Mucosa of rectum (tissue), 2 donors: Measurements from ENCODE around the gene MTCL1.

Experiments used
- H3K27ac ChIP-seq, 2 donors: one replicate each; pipeline ENCODE4 v1.7.0; 2013; ENCODE audit warnings: inconsistent platforms in 2 of 2, low read depth in 2 of 2, low read length in 2 of 2
- H3K27me3 ChIP-seq, 2 donors: one replicate each; pipeline ENCODE4 v1.7.0; 2013; ENCODE audit warnings: low read length in 2 of 2; ENCODE audit not compliant: control insufficient read depth in 2 of 2, insufficient read depth in 2 of 2
- H3K36me3 ChIP-seq, 2 donors: one replicate each; pipeline ENCODE4 v1.7.0; 2013; ENCODE audit warnings: low read length in 2 of 2; ENCODE audit not compliant: control insufficient read depth in 2 of 2, insufficient read depth in 2 of 2
- H3K4me1 ChIP-seq, 2 donors: one replicate each; pipeline ENCODE4 v1.7.0; 2013; ENCODE audit warnings: low read length in 2 of 2, mild to moderate bottlenecking in 1 of 2; ENCODE audit not compliant: control insufficient read depth in 2 of 2, insufficient read depth in 2 of 2
- H3K4me3 ChIP-seq, 2 donors: one replicate each; pipeline ENCODE4 v1.7.0; 2013; ENCODE audit warnings: low read length in 2 of 2
- H3K9ac ChIP-seq, 2 donors: one replicate each; pipeline ENCODE4 v1.7.0; 2013; ENCODE audit warnings: low read length in 2 of 2, low read depth in 1 of 2, mild to moderate bottlenecking in 1 of 2
- H3K9me3 ChIP-seq, 2 donors: one replicate each; pipeline ENCODE4 v1.7.0; 2013; ENCODE audit warnings: low read length in 2 of 2; ENCODE audit not compliant: control insufficient read depth in 2 of 2
- donor health status: healthy.
- donor health status: Normal muscosa, but diverticular disease.

The MTCL1 gene

DNA sequence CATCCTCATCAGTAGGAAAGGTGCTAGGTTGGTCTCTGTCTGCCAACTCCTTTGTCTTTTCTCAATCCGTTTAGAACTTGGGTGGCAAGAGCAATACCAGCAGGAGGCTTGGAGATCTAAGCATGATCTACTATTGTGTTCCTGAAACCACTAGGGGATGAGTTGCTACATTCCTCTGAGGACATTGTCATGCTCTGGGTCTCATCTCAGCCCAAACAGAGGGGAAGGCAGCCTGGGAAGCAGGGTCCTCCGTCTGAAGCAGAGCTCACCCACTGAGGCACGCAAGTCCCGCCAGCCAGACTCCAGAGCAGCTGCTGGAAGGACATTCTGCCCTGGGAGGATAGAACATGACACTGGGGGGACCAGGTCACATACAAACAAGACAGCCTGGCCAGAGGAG is 162.9 kb downstream of the MTCL1 start:
- Histone ChIP-seq H3K36me3 (no peaks in the 10 kb centered on the region), H3K4me3 (no peak overlapping the region), H3K4me1 (no peaks in the 10 kb centered on the region), H3K9ac (no peak overlapping the region), H3K27ac (no peak overlapping the region), H3K9me3 (no peaks in the 10 kb centered on the region), H3K27me3 (no peaks in the 10 kb centered on the region)

- no peak overlapping the region for H3K4me3 ChIP-seq
- no peaks in the 10 kb centered on the region for H3K36me3 ChIP-seq
Observed at GRCh38 chr18:8868779-8869415, 163.5 kb downstream of the MTCL1 start.

DNA sequence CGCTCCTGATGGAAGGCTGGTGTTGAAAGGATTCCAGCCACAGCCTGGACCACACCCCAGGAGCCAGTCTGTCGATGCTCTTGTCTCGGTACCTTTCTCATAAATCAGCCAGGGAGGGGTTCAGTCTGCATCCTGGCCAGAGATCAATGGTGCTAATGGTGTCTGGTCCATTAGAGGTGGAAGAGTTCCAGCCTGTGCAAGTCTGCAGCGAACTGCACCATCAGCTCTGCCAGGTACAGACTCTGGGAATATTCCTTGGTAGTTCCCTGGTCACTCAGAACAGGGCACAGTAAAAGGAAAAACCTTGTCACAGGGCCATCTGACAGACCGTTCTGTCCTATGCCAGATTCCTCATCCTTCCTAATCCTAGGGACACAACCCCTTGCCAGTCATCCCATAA is 164.3 kb downstream of the MTCL1 start:
- Histone ChIP-seq H3K4me1 (no peaks in the 10 kb centered on the region), H3K27ac (no peak overlapping the region), H3K4me3 (no peak overlapping the region), H3K36me3 (no peaks in the 10 kb centered on the region), H3K9ac (no peak overlapping the region), H3K9me3 (no peaks in the 10 kb centered on the region), H3K27me3 (no peaks in the 10 kb centered on the region)

More at GRCh38 chr18:8868779-8869415, 163.5 kb downstream of the MTCL1 start:
- H3K4me1 ChIP-seq: no peaks in the 10 kb centered on the region
- H3K27ac ChIP-seq: no peak overlapping the region
- no peaks in the 10 kb centered on the region for H3K9me3 ChIP-seq
- no peak overlapping the region for H3K9ac ChIP-seq
- no peaks in the 10 kb centered on the region for H3K27me3 ChIP-seq

- H3K9ac ChIP-seq: no peak overlapping the region
- H3K27me3 ChIP-seq: no peaks in the 10 kb centered on the region
- H3K9me3 ChIP-seq: no peaks in the 10 kb centered on the region
- H3K36me3 ChIP-seq: no peaks in the 10 kb centered on the region
- no peak overlapping the region for H3K4me3 ChIP-seq
- no peak overlapping the region for H3K27ac ChIP-seq
- H3K4me1 ChIP-seq: no peaks in the 10 kb centered on the region
Observed at GRCh38 chr18:8870528-8870927, 165.2 kb downstream of the MTCL1 start.

- H3K36me3 ChIP-seq: no peaks in the 10 kb centered on the region
- no peaks in the 10 kb centered on the region for H3K4me1 ChIP-seq
- H3K4me3 ChIP-seq: no peak overlapping the region
- H3K27me3 ChIP-seq: no peaks in the 10 kb centered on the region
- H3K9me3 ChIP-seq: no peaks in the 10 kb centered on the region
- H3K9ac ChIP-seq: no peak overlapping the region
- H3K27ac ChIP-seq: no peak overlapping the region
Observed at GRCh38 chr18:8871489-8871888, 166.1 kb downstream of the MTCL1 start.

DNA sequence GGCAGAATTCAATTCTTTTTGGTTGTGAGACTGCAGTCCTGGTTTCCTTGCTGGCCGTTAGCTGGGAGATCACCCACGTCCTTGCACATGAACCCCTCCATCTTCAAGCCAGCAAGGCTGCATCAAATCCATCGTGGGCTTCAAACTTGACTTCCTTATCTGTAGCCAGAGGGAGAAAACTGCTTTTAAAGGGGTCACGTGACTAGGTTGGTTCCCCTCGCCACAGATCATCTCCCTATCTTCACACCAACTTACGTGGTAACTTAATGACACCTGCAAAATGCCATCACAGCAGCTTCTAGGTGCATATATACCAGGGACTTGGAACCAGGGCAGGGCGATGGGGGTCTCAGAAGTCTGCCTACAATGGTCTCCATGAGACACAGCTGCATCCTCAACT is 169.5 kb downstream of the MTCL1 start:
- no peak overlapping the region for H3K27ac ChIP-seq

GRCh38 chr18:8876887-8877286 is 171.5 kb downstream of the MTCL1 start:
- no peaks in the 10 kb centered on the region for H3K27me3 ChIP-seq
- H3K9me3 ChIP-seq: no peaks in the 10 kb centered on the region
- no peak overlapping the region for H3K27ac ChIP-seq
- no peaks in the 10 kb centered on the region for H3K4me1 ChIP-seq
- no peak overlapping the region for H3K4me3 ChIP-seq
- H3K36me3 ChIP-seq: no peaks in the 10 kb centered on the region
- H3K9ac ChIP-seq: no peak overlapping the region

More for the DNA sequence above, 169.5 kb downstream of the MTCL1 start:
- no peaks in the 10 kb centered on the region for H3K27me3 ChIP-seq
- no peaks in the 10 kb centered on the region for H3K9me3 ChIP-seq
- no peak overlapping the region for H3K9ac ChIP-seq
- no peaks in the 10 kb centered on the region for H3K36me3 ChIP-seq
- no peaks in the 10 kb centered on the region for H3K4me1 ChIP-seq
- H3K4me3 ChIP-seq: no peak overlapping the region

DNA sequence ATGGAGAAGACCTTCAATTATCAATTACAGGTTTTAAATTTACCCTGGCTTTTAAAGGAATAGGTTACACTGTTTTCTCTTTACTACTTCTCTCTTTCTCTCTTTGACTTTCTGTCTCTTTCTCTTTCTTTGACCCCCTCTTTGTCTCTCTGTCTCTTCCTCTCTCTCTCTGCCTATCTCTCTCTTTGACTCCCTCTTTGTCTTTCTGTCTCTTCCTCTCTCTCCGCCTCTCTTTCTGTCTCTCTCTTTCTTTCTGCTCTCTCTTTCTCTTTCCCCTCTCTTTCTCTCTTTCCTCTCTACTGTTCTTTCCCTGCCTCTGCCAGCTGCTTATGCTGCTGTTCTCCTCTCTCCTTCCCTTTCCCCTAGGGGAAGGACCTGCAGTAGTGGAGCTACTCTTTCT is 175.7 kb downstream of the MTCL1 start:
- H3K9ac ChIP-seq: no peak overlapping the region
- no peaks in the 10 kb centered on the region for H3K9me3 ChIP-seq
- H3K36me3 ChIP-seq: no peaks in the 10 kb centered on the region
- H3K4me1 ChIP-seq: no peaks in the 10 kb centered on the region
- H3K4me3 ChIP-seq: no peak overlapping the region
- no peaks in the 10 kb centered on the region for H3K27me3 ChIP-seq
- no peak overlapping the region for H3K27ac ChIP-seq
